ENCODE measurements around the gene NAA20.
"Not testable (repeated sequence)": the region's sequence is repeated elsewhere in the genome, so short reads cannot be mapped to it uniquely, and the experiment has no call there.

Gene NAA20

GRCh38 chr20:19991854-19992253, 25.3 kb upstream of the NAA20 start:
- DNase-seq = no peak

DNA sequence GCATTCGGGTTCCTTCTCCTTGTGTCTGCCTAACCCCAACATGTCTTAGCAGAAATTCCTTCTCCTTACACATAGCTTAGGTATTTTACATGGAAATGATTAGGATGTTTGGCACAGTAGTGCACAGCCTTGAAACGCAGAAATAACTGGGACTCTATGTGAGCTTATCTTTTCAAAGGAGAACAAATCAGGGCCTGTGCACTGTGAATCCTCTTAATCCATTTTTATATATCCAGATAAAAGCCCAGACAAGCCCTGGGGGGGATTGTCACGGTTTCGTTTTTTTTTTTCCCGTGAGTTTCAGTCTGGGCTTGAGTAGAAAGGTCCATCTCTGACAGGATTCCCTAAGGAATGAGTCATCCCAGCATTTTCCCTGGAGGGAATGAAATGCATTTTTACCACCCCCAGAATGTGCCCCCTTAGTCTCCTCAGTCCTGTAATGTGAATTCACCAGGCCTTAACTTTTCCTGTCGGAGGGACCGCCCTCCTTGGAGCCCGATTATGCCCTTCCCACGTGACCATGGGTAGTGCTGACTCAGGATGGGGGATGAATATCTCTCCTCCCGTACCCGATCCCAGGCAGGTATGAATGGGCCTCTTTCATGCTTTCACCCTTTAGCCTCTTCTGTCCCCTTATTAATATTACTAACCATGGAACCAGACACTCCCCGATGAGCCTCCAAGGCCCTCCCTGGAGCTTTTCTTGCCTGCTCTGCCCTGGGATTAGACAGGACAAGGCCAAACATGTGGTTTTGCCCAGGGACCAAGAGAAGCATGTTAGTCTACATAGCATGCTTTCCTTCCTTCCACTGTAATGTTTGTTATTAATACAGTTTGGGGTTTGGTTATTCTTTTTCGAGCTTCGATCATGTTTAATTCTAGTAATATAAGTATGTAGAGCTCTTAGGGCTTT, 23.9 kb upstream of the NAA20 start:
- no peak for DNase-seq

GRCh38 chr20:19993958-19994669, 23.0 kb upstream of the NAA20 start:
- no peak for DNase-seq

DNA sequence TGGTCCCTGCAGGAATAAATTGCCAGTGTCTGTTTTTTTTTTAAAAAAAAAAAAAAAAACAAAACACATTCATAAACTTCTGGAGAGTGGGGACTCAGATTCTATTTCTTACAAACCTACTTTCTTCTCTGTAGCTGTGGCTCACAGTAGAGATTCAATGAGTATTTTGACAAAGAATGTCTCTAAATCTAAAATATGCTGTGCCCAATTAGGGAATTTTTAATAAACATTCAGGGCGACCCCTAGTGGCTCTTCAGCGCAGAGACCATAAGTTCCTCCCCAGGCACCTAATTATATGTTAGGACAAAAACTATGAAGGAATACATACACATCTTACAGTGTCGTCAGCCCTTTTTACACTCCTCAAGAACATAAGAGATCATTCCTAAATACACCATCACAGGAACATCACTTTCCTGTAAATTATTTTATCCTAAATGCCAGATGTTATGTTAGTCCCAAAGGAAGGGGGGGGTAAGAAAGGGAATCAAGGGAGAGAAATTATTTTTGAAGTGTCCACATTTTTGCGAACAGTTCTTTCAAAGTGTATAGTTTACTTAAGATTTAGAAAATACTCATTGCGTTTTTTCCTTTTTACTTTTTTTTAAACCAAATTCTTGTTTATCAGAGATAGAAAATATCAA, 21.8 kb upstream of the NAA20 start:
- peak in 1 of 2 experiments; percentile 73 for DNase-seq

- DNase-seq = no peak
Observed at GRCh38 chr20:19996222-19996621, 20.9 kb upstream of the NAA20 start.

- DNase-seq = peak in 1 of 2 experiments; percentile 53
Observed at GRCh38 chr20:19996917-19997316, 20.2 kb upstream of the NAA20 start.

DNA sequence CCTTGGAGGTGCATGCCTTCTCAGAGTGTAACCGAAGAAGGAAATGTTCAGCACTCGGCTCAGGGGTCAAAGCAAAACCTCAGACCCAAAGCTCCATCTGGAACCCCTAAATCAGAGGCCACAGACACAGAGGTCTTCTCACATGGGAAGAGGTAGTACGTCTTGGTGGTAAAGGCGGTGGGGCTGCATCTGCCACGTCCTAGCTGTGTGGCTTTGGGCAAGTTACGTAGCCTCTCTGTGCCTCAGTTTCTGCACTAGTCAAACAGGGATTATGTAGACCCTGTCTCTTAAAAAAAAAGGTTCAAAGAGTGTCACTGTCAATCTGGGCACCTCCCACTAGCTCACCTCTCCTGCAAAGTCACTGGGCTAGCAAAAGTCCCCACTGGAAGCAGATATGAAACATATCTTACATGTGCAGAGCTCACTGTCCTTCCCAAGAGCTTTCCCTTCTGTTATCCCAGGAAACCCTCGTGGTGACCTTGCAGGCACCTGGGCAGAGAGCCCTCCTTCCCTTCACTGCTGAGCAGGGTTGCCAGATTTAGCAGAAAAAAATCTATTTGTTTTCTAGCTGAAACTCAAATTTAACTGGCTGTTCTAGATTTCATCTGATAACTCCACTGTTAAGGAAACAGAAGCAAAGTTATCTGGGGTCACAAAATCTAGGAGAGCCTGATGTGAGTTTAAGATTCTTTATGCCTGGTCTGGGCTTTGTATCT, 18.0 kb upstream of the NAA20 start:
- DNase-seq = no peak

- no peak for DNase-seq
Observed at GRCh38 chr20:20000211-20000968, 16.8 kb upstream of the NAA20 start.

- no peak for DNase-seq
Observed at GRCh38 chr20:20002101-20002998, 14.8 kb upstream of the NAA20 start.

GRCh38 chr20:20003031-20003954, 13.9 kb upstream of the NAA20 start:
- DNase-seq = no peak

DNA sequence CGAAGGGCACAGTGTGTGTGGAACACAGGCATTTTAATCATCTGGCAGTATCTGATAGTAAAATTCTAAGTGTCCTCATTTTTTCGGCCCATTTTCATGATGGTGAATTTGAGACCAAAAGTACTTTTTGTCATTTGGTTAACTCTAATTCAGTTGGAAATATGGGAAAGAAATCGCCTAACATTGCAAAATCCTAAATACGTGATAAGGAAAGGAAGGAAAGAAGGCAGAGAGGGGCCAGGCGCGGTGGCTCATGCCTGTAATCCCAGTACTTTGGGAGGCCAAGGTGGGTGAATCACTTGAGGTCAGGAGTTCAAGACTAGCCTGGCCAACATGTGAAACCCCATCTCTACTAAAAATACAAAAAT, 13.2 kb upstream of the NAA20 start:
- not testable (repeated sequence) for DNase-seq

GRCh38 chr20:20005342-20005741, 11.8 kb upstream of the NAA20 start:
- DNase-seq = no peak

- DNase-seq = no peak
Observed at GRCh38 chr20:20009784-20010253, 7.3 kb upstream of the NAA20 start.

GRCh38 chr20:20010639-20011500, 6.3 kb upstream of the NAA20 start:
- DNase-seq = peak in 1 of 2 experiments; percentile 58

GRCh38 chr20:20012541-20012940, 4.6 kb upstream of the NAA20 start:
- DNase-seq = no peak

DNA sequence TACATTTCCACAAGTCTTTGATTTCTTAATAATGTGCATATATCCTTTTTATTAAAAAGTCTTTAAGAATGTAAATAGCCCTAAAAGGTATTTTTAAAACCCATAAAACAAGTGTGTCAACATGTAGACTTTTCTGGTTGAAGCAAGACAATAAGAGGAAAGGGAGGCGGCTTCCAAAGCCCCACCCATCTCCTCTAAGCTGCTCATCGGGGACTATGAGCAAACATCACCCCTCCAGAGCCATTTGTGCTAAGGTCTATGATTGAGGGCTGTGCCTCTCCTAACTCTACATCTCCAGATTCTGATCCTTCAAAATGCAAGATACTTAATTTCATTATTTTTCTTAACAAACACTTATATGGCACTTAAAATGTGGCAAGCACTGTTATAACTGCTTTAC, 2.5 kb upstream of the NAA20 start:
- no peak for DNase-seq

GRCh38 chr20:20017844-20018185, 653 bp downstream of the NAA20 start:
- no peak for DNase-seq

DNA sequence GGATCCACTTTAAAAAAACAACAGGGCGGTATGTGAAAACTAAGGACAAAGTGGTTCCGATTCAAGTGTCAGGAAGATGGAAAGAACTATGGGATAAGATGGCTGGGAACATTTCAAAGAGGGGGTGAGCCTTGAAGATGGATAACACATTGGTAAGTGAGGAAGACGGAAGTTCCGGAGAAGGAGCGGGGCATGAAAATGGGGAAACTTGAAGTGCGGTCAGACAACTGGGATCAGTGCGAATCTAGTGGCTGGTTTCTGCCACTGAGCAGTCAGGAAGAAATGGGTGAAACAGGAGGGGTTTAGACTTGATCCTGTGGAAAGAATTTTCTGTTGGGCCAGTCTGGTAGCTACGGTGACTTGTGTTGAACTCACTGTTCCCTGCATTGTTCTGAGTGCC, 1.2 kb downstream of the NAA20 start:
- DNase-seq = no peak

GRCh38 chr20:20019123-20019522, 2.0 kb downstream of the NAA20 start:
- DNase-seq = no peak

Data from NCI-H446 (cell line).